IMR-90 (cell line): ENCODE data around the gene TRIP11. TPM values are rescaled to one million over a fixed set of nuclear protein-coding genes. Genes with fewer than 3 reads are reported as not detected.

Experiments used
- ATAC-seq: fragments of 200-7000 bp; cut with Tn5 transposase; 2 replicates; pipeline ENCODE4 v1.9.1; 2020; ENCODE audit warnings: low read depth, mild to moderate bottlenecking, moderate library complexity
- BruUV-seq: library from RNA; stranded (reverse); fragments of 400-500 nt; replicated peaks from 2 replicates; lab custom pipeline; 2021; lab: Mats Ljungman, UMichigan
- CTCF ChIA-PET: fragments of 300-600 bp; formaldehyde crosslinking; extraction: SDS; loops from one replicate; lab custom pipeline; 2021; ENCODE audit warnings: antibody characterized with exemption; lab: Yijun Ruan, JAX
- POLR2A ChIA-PET: fragments of 300-600 bp; sonication (Branson Sonifier 250); formaldehyde crosslinking; loops from one replicate; lab custom pipeline; 2022; ENCODE audit warnings: antibody characterized with exemption; ENCODE audit not compliant: unreplicated experiment; lab: Charles Lee
- DNase-seq: peaks from one replicate; pipeline ENCODE4 v3.0.0; 2013
- H2AFZ ChIP-seq: replicated peaks from 2 replicates; pipeline ENCODE3; 2013; ENCODE audit warnings: low read length, mild to moderate bottlenecking; ENCODE audit not compliant: poor library complexity
- H2AK5ac ChIP-seq: 2 replicates; pipeline ENCODE4 v1.6.1; 2013; ENCODE audit warnings: low read depth, low read length, inconsistent platforms
- H2AK9ac ChIP-seq: replicated peaks from 2 replicates; pipeline ENCODE3; 2013; ENCODE audit warnings: mild to moderate bottlenecking, low read depth, low read length, moderate library complexity; ENCODE audit not compliant: poor library complexity
- H2BK120ac ChIP-seq: 2 replicates; pipeline ENCODE4 v1.6.1; 2013; ENCODE audit warnings: low read depth, low read length, inconsistent platforms
- H2BK15ac ChIP-seq: 3 replicates; pipeline ENCODE4 v1.6.1; 2013; ENCODE audit warnings: low read depth, low read length, inconsistent platforms
- H2BK20ac ChIP-seq: 2 replicates; pipeline ENCODE4 v1.6.1; 2013; ENCODE audit warnings: low read depth, mild to moderate bottlenecking, inconsistent platforms, low read length, moderate library complexity
- H2BK5ac ChIP-seq: 2 replicates; pipeline ENCODE4 v1.6.1; 2013; ENCODE audit warnings: mild to moderate bottlenecking, low read depth, low read length, inconsistent platforms; ENCODE audit not compliant: poor library complexity, severe bottlenecking
- H3K14ac ChIP-seq: replicated peaks from 2 replicates; pipeline ENCODE4 v1.6.1; 2013; ENCODE audit warnings: low read depth, low read length, inconsistent platforms
- H3K18ac ChIP-seq: 2 replicates; pipeline ENCODE4 v1.6.1; 2013; ENCODE audit warnings: low read depth, low read length, control low read depth
- H3K23ac ChIP-seq: 2 replicates; pipeline ENCODE4 v1.6.1; 2013; ENCODE audit warnings: low read depth, low read length, inconsistent platforms
- H3K27ac ChIP-seq: 2 replicates; pipeline ENCODE4 v1.5.1; 2013; ENCODE audit warnings: mild to moderate bottlenecking, control low read depth, low read length; ENCODE audit not compliant: insufficient read depth
- H3K27me3 ChIP-seq: 2 replicates; pipeline ENCODE4 v1.6.1; 2013; ENCODE audit warnings: low read length; ENCODE audit not compliant: control insufficient read depth, insufficient read depth
- H3K36me3 ChIP-seq: 2 replicates; pipeline ENCODE4 v1.6.1; 2013; ENCODE audit warnings: low read length, mixed read lengths; ENCODE audit not compliant: control insufficient read depth, insufficient read depth
- H3K4ac ChIP-seq: 2 replicates; pipeline ENCODE4 v1.6.1; 2013; ENCODE audit warnings: low read depth, low read length, inconsistent platforms
- H3K4me1 ChIP-seq: 2 replicates; pipeline ENCODE4 v1.6.1; 2013; ENCODE audit warnings: low read length, mixed read lengths; ENCODE audit not compliant: control insufficient read depth, insufficient read depth
- H3K4me2 ChIP-seq: 2 replicates; pipeline ENCODE4 v1.6.1; 2013; ENCODE audit warnings: low read depth, mild to moderate bottlenecking, control low read depth, low read length, moderate library complexity
- H3K4me3 ChIP-seq: 2 replicates; pipeline ENCODE4 v1.5.1; 2013; ENCODE audit warnings: low read depth, mild to moderate bottlenecking, control low read depth, low read length, moderate library complexity; ENCODE audit not compliant: insufficient read depth
- H3K56ac ChIP-seq: 2 replicates; pipeline ENCODE4 v1.6.1; 2013; ENCODE audit warnings: low read length, inconsistent platforms; ENCODE audit not compliant: insufficient read depth; ENCODE audit errors: extremely low read depth
- H3K79me1 ChIP-seq, 2 experiments: 2 replicates each; pipeline ENCODE4 v1.6.1; 2013; ENCODE audit warnings: low read length in 2 of 2, inconsistent platforms in 1 of 2, low read depth in 1 of 2
- H3K9ac ChIP-seq: 2 replicates; pipeline ENCODE4 v1.6.1; 2013; ENCODE audit warnings: low read depth, low read length, control low read depth
- H3K9me1 ChIP-seq: 2 replicates; pipeline ENCODE4 v1.6.1; 2013; ENCODE audit warnings: low read length, inconsistent platforms; ENCODE audit not compliant: insufficient read depth
- H3K9me3 ChIP-seq: 2 replicates; pipeline ENCODE4 v1.6.1; 2013; ENCODE audit warnings: low read length; ENCODE audit not compliant: control insufficient read depth, insufficient read depth
- H4K20me1 ChIP-seq: 2 replicates; pipeline ENCODE4 v1.6.1; 2013; ENCODE audit warnings: low read length, inconsistent platforms; ENCODE audit not compliant: insufficient read depth
- H4K5ac ChIP-seq: 2 replicates; pipeline ENCODE4 v1.6.1; 2013; ENCODE audit warnings: mild to moderate bottlenecking, low read depth, low read length, control low read depth
- H4K8ac ChIP-seq, 2 experiments: 2 replicates each; pipeline ENCODE4 v1.6.1; 2013; ENCODE audit warnings: low read depth in 2 of 2, low read length in 2 of 2, control low read depth in 1 of 2, inconsistent platforms in 1 of 2
- H4K91ac ChIP-seq: 2 replicates; pipeline ENCODE4 v1.6.1; 2013; ENCODE audit warnings: low read depth, low read length, inconsistent platforms; ENCODE audit not compliant: insufficient read depth
- BHLHE40 ChIP-seq: fragments of 150-350 bp; IDR thresholded peaks from 2 replicates; pipeline ENCODE4 v1.6.1; 2016; ENCODE audit warnings: mild to moderate bottlenecking, low read depth, low read length
- CEBPB ChIP-seq: IDR thresholded peaks from 2 replicates; pipeline ENCODE4 v1.6.1; 2012; ENCODE audit warnings: low read depth, low read length, improper control_type of control experiment
- CHD1 ChIP-seq: IDR thresholded peaks from 2 replicates; pipeline ENCODE4 v1.6.1; 2012; ENCODE audit warnings: low read depth, low read length, improper control_type of control experiment
- FOS ChIP-seq: fragments of 150-350 bp; IDR thresholded peaks from 2 replicates; pipeline ENCODE4 v1.6.1; 2016; ENCODE audit warnings: low read depth, low read length
- MAZ ChIP-seq: IDR thresholded peaks from 2 replicates; pipeline ENCODE4 v1.6.1; 2012; ENCODE audit warnings: low read depth, mild to moderate bottlenecking, low read length, improper control_type of control experiment, moderate library complexity, borderline replicate concordance
- NFE2L2 ChIP-seq: fragments of 150-350 bp; IDR thresholded peaks from 2 replicates; pipeline ENCODE4 v1.6.1; 2016; ENCODE audit warnings: low read depth, mild to moderate bottlenecking, low read length
- POLR2A ChIP-seq: IDR thresholded peaks from 2 replicates; pipeline ENCODE4 v1.6.1; 2012; ENCODE audit warnings: mild to moderate bottlenecking, low read depth, low read length
- RFX5 ChIP-seq: IDR thresholded peaks from 2 replicates; pipeline ENCODE4 v1.8.0; 2012; ENCODE audit warnings: low read depth, mild to moderate bottlenecking, low read length, moderate library complexity
- SMC3 ChIP-seq: fragments of 150-350 bp; IDR thresholded peaks from 2 replicates; pipeline ENCODE4 v1.6.1; 2016; ENCODE audit warnings: low read depth, mild to moderate bottlenecking, antibody characterized with exemption, low read length, moderate library complexity
- USF2 ChIP-seq: fragments of 150-350 bp; IDR thresholded peaks from 2 replicates; pipeline ENCODE4 v1.6.1; 2017; ENCODE audit warnings: mild to moderate bottlenecking, antibody characterized with exemption, low read length, low read depth
- WGBS, 2 experiments: methylation state at CpG; one replicate each; pipeline versions ENCODE4 v1.1.5 to v1.1.7; 2013; ENCODE audit warnings: missing lambda C conversion rate in 2 of 2; ENCODE audit not compliant: insufficient read length in 1 of 2; ENCODE audit errors: extremely low coverage in 2 of 2; 5-methylcytosine and 5-hydroxymethylcytosine counted together
- dilution Hi-C: fragments of 300-500 bp; cut with HindIII; formaldehyde crosslinking; loops from one replicate; pipeline ENCODE4 v1.14.3; 2018; ENCODE audit warnings: low sequenced_read_pairs; ENCODE audit not compliant: unreplicated experiment
- in situ Hi-C: fragments of 300-500 bp; cut with MboI; formaldehyde crosslinking; loops from 3 replicates; pipeline ENCODE4 v1.14.3; 2019; ENCODE audit warnings: low sequenced_read_pairs, inconsistent platforms, mixed read lengths
- intact Hi-C: fragments of 100-400 bp; cut with micrococcal nuclease; formaldehyde crosslinking; loops from 2 replicates; pipeline ENCODE4 v1.10.0; 2022
- polyA plus RNA-seq, 3 experiments: library from polyadenylated mRNA; depleted of rRNA; stranded (reverse); fragments of >200 nt; gene quantifications; 2 replicates each; pipeline ENCODE4 v1.2.3, GENCODE V29; 2012; ENCODE audit warnings: low replicate concordance in 1 of 3
- total RNA-seq: library from RNA; depleted of rRNA; stranded (reverse); fragments of >200 nt; gene quantifications from 2 replicates; pipeline ENCODE4 v1.2.3, GENCODE V29; 2012

The TRIP11 gene
- total and polyA plus RNA-seq, 2 of the 4 experiments (the other 2 are of a cell fraction), result 6.8 to 83.5 TPM

- peaks cover 20% of the 10 kb centered on the region; the same call in 1 of the 2 replicates for H4K20me1 ChIP-seq
- H2AFZ ChIP-seq, result no peak overlapping the region
- intact Hi-C loops (no loop called here), dilution Hi-C loops (no loop called here), in situ Hi-C loops (no loop called here)
- no peak overlapping the region for H4K8ac ChIP-seq
- no peak overlapping the region for H3K4me3 ChIP-seq
- no peak overlapping the region for H3K9ac ChIP-seq
- no TSS peak for BruUV-seq
- H2BK5ac ChIP-seq, result no peak overlapping the region
- ChIA-PET CTCF (no interaction called here), POLR2A (interaction anchor here (0.6 kb wide), 1 partner anchor 40 kb away, joined by 4 read pairs; no protein-coding TSS in a partner anchor)
- H3K4me2 ChIP-seq, result no peak overlapping the region
- no peak overlapping the region for H3K56ac ChIP-seq
- no peak overlapping the region for H3K18ac ChIP-seq
- peaks cover 51% of the 10 kb centered on the region for H3K36me3 ChIP-seq
- no peaks in the 10 kb centered on the region for H3K9me3 ChIP-seq
- DNase-seq (no peak), ATAC-seq (no peak)
- no peak overlapping the region for H3K14ac ChIP-seq
- no peak overlapping the region for H4K91ac ChIP-seq
- TF ChIP-seq MAZ, result no peak
- no peak for TF ChIP-seq USF2
- TF ChIP-seq SMC3, result no peak
- TF ChIP-seq CHD1, result no peak
- no peak for TF ChIP-seq POLR2A
- no peak for TF ChIP-seq RFX5
- no peak for TF ChIP-seq CEBPB
- TF ChIP-seq BHLHE40, result no peak
- no peak for TF ChIP-seq FOS
- TF ChIP-seq NFE2L2, result no peak
- H3K4me1 ChIP-seq, result peaks cover 4% of the 10 kb centered on the region
- no peak overlapping the region for H2BK120ac ChIP-seq
- no peak overlapping the region for H3K27ac ChIP-seq
- H3K27me3 ChIP-seq, result no peaks in the 10 kb centered on the region
- no peak overlapping the region for H2BK15ac ChIP-seq
- H3K23ac ChIP-seq, result no peak overlapping the region
- H3K79me1 ChIP-seq, result peaks cover 12 to 48% of the 10 kb centered on the region in 2 experiments
- H3K9me1 ChIP-seq, result peaks cover 11% of the 10 kb centered on the region; the same call in 1 of the 2 replicates
- no peak overlapping the region for H4K5ac ChIP-seq
- no peak overlapping the region for H2BK20ac ChIP-seq
- no peak overlapping the region for H3K4ac ChIP-seq
- no peak overlapping the region for H2AK9ac ChIP-seq
- 100% methylated on average over 1 of the region's 11 CpGs; no CpG with 5 or more reads in 1 of the 2 experiments for WGBS, 2 experiments
- H2AK5ac ChIP-seq, result no peak overlapping the region
Observed at GRCh38 chr14:91931478-91932088, 108.3 kb downstream of the TRIP11 start.
